Panc1 (cell line): Measurements from ENCODE around the gene FAM50A.

ENCODE experiments used
- POLR2AphosphoS5 ChIP-seq: IDR thresholded peaks from 2 replicates; pipeline ENCODE4 v1.6.1; 2012; ENCODE audit warnings: mild to moderate bottlenecking, low read depth, low read length, moderate library complexity
- SIN3A ChIP-seq: IDR thresholded peaks from 2 replicates; pipeline ENCODE4 v1.6.1; 2012; ENCODE audit warnings: low read depth, mild to moderate bottlenecking, low read length, moderate library complexity, borderline replicate concordance; ENCODE audit not compliant: insufficient read depth
- TCF7L2 ChIP-seq: IDR thresholded peaks from 2 replicates; pipeline ENCODE4 v1.6.1; 2011; ENCODE audit warnings: mild to moderate bottlenecking, low read depth, low read length, inconsistent platforms
- TF ChIP-seq, protein P1 (sequence below): fragments of 450-650 bp; IDR thresholded peaks from 2 replicates; pipeline ENCODE4 v1.5.1; 2017; ENCODE audit warnings: mild to moderate bottlenecking
- TF ChIP-seq, protein P2 (sequence below), 2 experiments: IDR thresholded peaks; 2 replicates each; pipeline ENCODE4 v1.6.1; 2011 to 2012; ENCODE audit warnings: low read depth in 2 of 2, control low read depth in 1 of 2, low read length in 1 of 2, mild to moderate bottlenecking in 1 of 2, moderate library complexity in 1 of 2; ENCODE audit not compliant: insufficient read depth in 1 of 2

- TF ChIP-seq, protein P1, sequence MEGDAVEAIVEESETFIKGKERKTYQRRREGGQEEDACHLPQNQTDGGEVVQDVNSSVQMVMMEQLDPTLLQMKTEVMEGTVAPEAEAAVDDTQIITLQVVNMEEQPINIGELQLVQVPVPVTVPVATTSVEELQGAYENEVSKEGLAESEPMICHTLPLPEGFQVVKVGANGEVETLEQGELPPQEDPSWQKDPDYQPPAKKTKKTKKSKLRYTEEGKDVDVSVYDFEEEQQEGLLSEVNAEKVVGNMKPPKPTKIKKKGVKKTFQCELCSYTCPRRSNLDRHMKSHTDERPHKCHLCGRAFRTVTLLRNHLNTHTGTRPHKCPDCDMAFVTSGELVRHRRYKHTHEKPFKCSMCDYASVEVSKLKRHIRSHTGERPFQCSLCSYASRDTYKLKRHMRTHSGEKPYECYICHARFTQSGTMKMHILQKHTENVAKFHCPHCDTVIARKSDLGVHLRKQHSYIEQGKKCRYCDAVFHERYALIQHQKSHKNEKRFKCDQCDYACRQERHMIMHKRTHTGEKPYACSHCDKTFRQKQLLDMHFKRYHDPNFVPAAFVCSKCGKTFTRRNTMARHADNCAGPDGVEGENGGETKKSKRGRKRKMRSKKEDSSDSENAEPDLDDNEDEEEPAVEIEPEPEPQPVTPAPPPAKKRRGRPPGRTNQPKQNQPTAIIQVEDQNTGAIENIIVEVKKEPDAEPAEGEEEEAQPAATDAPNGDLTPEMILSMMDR: no peak
- TF ChIP-seq POLR2AphosphoS5 (no peak), TCF7L2 (no peak), SIN3A (no peak)
- TF ChIP-seq, protein P2, sequence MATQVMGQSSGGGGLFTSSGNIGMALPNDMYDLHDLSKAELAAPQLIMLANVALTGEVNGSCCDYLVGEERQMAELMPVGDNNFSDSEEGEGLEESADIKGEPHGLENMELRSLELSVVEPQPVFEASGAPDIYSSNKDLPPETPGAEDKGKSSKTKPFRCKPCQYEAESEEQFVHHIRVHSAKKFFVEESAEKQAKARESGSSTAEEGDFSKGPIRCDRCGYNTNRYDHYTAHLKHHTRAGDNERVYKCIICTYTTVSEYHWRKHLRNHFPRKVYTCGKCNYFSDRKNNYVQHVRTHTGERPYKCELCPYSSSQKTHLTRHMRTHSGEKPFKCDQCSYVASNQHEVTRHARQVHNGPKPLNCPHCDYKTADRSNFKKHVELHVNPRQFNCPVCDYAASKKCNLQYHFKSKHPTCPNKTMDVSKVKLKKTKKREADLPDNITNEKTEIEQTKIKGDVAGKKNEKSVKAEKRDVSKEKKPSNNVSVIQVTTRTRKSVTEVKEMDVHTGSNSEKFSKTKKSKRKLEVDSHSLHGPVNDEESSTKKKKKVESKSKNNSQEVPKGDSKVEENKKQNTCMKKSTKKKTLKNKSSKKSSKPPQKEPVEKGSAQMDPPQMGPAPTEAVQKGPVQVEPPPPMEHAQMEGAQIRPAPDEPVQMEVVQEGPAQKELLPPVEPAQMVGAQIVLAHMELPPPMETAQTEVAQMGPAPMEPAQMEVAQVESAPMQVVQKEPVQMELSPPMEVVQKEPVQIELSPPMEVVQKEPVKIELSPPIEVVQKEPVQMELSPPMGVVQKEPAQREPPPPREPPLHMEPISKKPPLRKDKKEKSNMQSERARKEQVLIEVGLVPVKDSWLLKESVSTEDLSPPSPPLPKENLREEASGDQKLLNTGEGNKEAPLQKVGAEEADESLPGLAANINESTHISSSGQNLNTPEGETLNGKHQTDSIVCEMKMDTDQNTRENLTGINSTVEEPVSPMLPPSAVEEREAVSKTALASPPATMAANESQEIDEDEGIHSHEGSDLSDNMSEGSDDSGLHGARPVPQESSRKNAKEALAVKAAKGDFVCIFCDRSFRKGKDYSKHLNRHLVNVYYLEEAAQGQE (IDR thresholded peaks at IDR 0.05; ENCODE audit: insufficient read depth in 1 of 2, low read depth in 2 of 2, low read length in 1 of 2): no peak
Measured at GRCh38 chrX:154402622-154403127, 41.3 kb upstream of the FAM50A start.
